Activated T-cell treated with anti-CD3 and anti-CD28 coated beads for 1 hour (primary cell): ENCODE results near the gene DCAF10.
"Not testable (repeated sequence)": the region's sequence is repeated elsewhere in the genome, so short reads cannot be mapped to it uniquely, and the experiment has no call there.

Experiments used
- DNase-seq: peaks from one replicate; pipeline ENCODE4 v3.0.0-alpha.2; 2020; ENCODE audit warnings: low read depth

The DCAF10 gene

GRCh38 chr9:37792122-37792521, 8.5 kb upstream of the DCAF10 start:
- DNase-seq: no peak

- DNase-seq: no peak
Observed at GRCh38 chr9:37796232-37796631, 4.4 kb upstream of the DCAF10 start.

GRCh38 chr9:37798677-37799076, 1.9 kb upstream of the DCAF10 start:
- DNase-seq: no peak

- no peak for DNase-seq
Observed at GRCh38 chr9:37801287-37801850, 772 bp downstream of the DCAF10 start.

- DNase-seq: no peak
Observed at GRCh38 chr9:37801959-37802711, 1.5 kb downstream of the DCAF10 start.

GRCh38 chr9:37806271-37806670, 5.7 kb downstream of the DCAF10 start:
- DNase-seq: no peak

GRCh38 chr9:37809676-37810075, 9.1 kb downstream of the DCAF10 start:
- not testable (repeated sequence) for DNase-seq

- DNase-seq: no peak
Observed at GRCh38 chr9:37811906-37812476, 11.4 kb downstream of the DCAF10 start.

- DNase-seq: no peak
Observed at GRCh38 chr9:37812773-37813379, 12.3 kb downstream of the DCAF10 start.

- no peak for DNase-seq
Observed at GRCh38 chr9:37818849-37819248, 18.3 kb downstream of the DCAF10 start.

- no peak for DNase-seq
Observed at GRCh38 chr9:37820142-37820541, 19.5 kb downstream of the DCAF10 start.

- not testable (repeated sequence) for DNase-seq
Observed at GRCh38 chr9:37825174-37825573, 24.6 kb downstream of the DCAF10 start.

- DNase-seq: no peak
Observed at GRCh38 chr9:37827483-37828165, 27.0 kb downstream of the DCAF10 start.

GRCh38 chr9:37835821-37836220, 35.2 kb downstream of the DCAF10 start:
- no peak for DNase-seq

- no peak for DNase-seq
Observed at GRCh38 chr9:37836386-37836785, 35.8 kb downstream of the DCAF10 start.

GRCh38 chr9:37839496-37840461, 39.2 kb downstream of the DCAF10 start:
- DNase-seq: no peak

GRCh38 chr9:37840560-37841194, 40.1 kb downstream of the DCAF10 start:
- no peak for DNase-seq

- no peak for DNase-seq
Observed at GRCh38 chr9:37852222-37852621, 51.6 kb downstream of the DCAF10 start.

GRCh38 chr9:37856551-37856950, 56.0 kb downstream of the DCAF10 start:
- no peak for DNase-seq

- DNase-seq: no peak
Observed at GRCh38 chr9:37859043-37859442, 58.4 kb downstream of the DCAF10 start.

- DNase-seq: no peak
Observed at GRCh38 chr9:37862530-37862929, 61.9 kb downstream of the DCAF10 start.
